Right lobe of liver (tissue), 4 donors: ENCODE measurements around the gene DMTF1.
"Not testable (repeated sequence)": the region's sequence is repeated elsewhere in the genome, so short reads cannot be mapped to it uniquely, and the experiment has no call there.

ENCODE experiments used
- POLR2A ChIP-seq: fragments of 450-650 bp; IDR thresholded peaks from one replicate; pipeline ENCODE4 v1.6.1; 2017; ENCODE audit warnings: antibody characterized with exemption, mild to moderate bottlenecking
- TF ChIP-seq, protein P1 (sequence below), 4 donors: fragments of 200-600 bp in 3 of 4; fragments of 450-650 bp in 1 of 4; IDR thresholded peaks; one replicate each; pipeline versions ENCODE4 v1.5.1 to v1.8.0; 2016 to 2022; ENCODE audit warnings: antibody characterized with exemption in 4 of 4, mild to moderate bottlenecking in 2 of 4
- donor health status: DM: no; HTN: no; CAD: no.
- donor health status: DM: no; HTN: no; CAD: no.
- donor health status: DM: no; HTN: yes; CAD: no.

DNA sequence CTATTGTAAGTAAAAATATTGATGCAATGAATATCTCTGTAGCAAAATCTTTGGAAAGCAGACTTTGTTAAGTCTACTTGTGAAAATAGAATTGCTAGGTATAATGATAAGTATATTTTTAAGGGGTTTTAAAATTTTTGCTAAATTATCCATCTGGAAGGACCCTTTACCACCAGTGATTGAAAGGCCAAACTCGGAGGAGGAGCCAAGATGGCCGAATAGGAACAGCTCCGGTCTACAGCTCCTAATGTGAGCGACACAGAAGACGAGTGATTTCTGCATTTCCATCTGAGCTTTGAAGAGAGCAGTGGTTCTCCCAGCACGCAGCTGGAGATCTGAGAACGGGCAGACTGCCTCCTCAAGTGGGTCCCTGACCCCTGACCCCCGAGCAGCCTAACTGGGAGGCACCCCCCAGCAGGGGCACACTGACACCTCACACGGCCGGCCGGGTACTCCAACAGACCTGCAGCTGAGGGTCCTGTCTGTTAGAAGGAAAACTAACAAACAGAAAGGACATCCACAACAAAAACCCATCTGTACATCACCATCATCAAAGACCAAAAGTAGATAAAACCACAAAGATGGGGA, 86.3 kb downstream of the DMTF1 start:
- TF ChIP-seq, protein P1, sequence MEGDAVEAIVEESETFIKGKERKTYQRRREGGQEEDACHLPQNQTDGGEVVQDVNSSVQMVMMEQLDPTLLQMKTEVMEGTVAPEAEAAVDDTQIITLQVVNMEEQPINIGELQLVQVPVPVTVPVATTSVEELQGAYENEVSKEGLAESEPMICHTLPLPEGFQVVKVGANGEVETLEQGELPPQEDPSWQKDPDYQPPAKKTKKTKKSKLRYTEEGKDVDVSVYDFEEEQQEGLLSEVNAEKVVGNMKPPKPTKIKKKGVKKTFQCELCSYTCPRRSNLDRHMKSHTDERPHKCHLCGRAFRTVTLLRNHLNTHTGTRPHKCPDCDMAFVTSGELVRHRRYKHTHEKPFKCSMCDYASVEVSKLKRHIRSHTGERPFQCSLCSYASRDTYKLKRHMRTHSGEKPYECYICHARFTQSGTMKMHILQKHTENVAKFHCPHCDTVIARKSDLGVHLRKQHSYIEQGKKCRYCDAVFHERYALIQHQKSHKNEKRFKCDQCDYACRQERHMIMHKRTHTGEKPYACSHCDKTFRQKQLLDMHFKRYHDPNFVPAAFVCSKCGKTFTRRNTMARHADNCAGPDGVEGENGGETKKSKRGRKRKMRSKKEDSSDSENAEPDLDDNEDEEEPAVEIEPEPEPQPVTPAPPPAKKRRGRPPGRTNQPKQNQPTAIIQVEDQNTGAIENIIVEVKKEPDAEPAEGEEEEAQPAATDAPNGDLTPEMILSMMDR (IDR thresholded peaks at IDR 0.05): not testable (repeated sequence)
- TF ChIP-seq POLR2A: not testable (repeated sequence)
